ENCODE results near the gene USP46. TPM values are rescaled to one million over a fixed set of nuclear protein-coding genes. Genes with fewer than 3 reads are reported as not detected.
A peak's percentile ranks its signal among the peaks of the same experiment; 100 is the strongest.

USP46 gene
- total RNA-seq, 1 experiment from 2014 or later = 14.5 TPM

- no peak for DNase-seq
- Histone ChIP-seq H4K20me1 (ENCODE audit: insufficient read depth, low read depth, low read length) (no peaks in the 10 kb centered on the region), H3K9me3 (ENCODE audit: low read length) (no peaks in the 10 kb centered on the region), H3K9ac (ENCODE audit: low read length) (no peak overlapping the region), H3K79me2 (ENCODE audit: low read length) (peaks cover 21% of the 10 kb centered on the region), H3K27me3 (ENCODE audit: low read length) (no peaks in the 10 kb centered on the region), H3K4me3 (ENCODE audit: low read length) (no peak overlapping the region), H3K27ac (ENCODE audit: low read length) (no peak overlapping the region), H3K36me3 (ENCODE audit: insufficient read depth, low read length) (peaks cover 10% of the 10 kb centered on the region), H3K4me2 (ENCODE audit: low read depth, low read length, poor library complexity, severe bottlenecking) (no peak overlapping the region), H3K4me1 (ENCODE audit: low read length) (peaks cover 28% of the 10 kb centered on the region), H3K9me2 (replicated peaks; ENCODE audit: insufficient read depth, low read length) (no peaks in the 10 kb centered on the region), H2AFZ (ENCODE audit: low read length) (no peak overlapping the region)
These were observed 3.0 kb upstream of the USP46 start for GRCh38 chr4:52661966-52662690.

GRCh38 chr4:52660643-52661042 is 1.5 kb upstream of the USP46 start:
- peaks cover 33% of the 10 kb centered on the region for H3K4me1 ChIP-seq (ENCODE audit: low read length)
- no peak overlapping the region for H2AFZ ChIP-seq (ENCODE audit: low read length)
- no peaks in the 10 kb centered on the region for H3K27me3 ChIP-seq (ENCODE audit: low read length)
- H3K4me3 ChIP-seq (ENCODE audit: low read length) = peak overlapping the region; percentile 83; the same call in 1 of the 2 replicates
- H4K20me1 ChIP-seq (ENCODE audit: insufficient read depth, low read depth, low read length) = no peaks in the 10 kb centered on the region
- H3K9ac ChIP-seq (ENCODE audit: low read length) = no peak overlapping the region
- H3K4me2 ChIP-seq (ENCODE audit: low read depth, low read length, poor library complexity, severe bottlenecking) = peak overlapping the region; percentile 85
- H3K9me2 ChIP-seq (replicated peaks; ENCODE audit: insufficient read depth, low read length) = no peaks in the 10 kb centered on the region
- H3K79me2 ChIP-seq (ENCODE audit: low read length) = peaks cover 36% of the 10 kb centered on the region
- DNase-seq = no peak
- H3K36me3 ChIP-seq (ENCODE audit: insufficient read depth, low read length) = peaks cover 10% of the 10 kb centered on the region
- H3K9me3 ChIP-seq (ENCODE audit: low read length) = no peaks in the 10 kb centered on the region
- H3K27ac ChIP-seq (ENCODE audit: low read length) = no peak overlapping the region

GRCh38 chr4:52659722-52660261 is 691 bp upstream of the USP46 start:
- peaks cover 44% of the 10 kb centered on the region for H3K79me2 ChIP-seq (ENCODE audit: low read length)
- H3K9me2 ChIP-seq (replicated peaks; ENCODE audit: insufficient read depth, low read length) = no peaks in the 10 kb centered on the region
- H3K4me2 ChIP-seq (ENCODE audit: low read depth, low read length, poor library complexity, severe bottlenecking) = peak overlapping the region; percentile 85
- no peaks in the 10 kb centered on the region for H4K20me1 ChIP-seq (ENCODE audit: insufficient read depth, low read depth, low read length)
- no peak overlapping the region; the same call in 1 of the 2 replicates for H3K27ac ChIP-seq (ENCODE audit: low read length)
- no peaks in the 10 kb centered on the region for H3K9me3 ChIP-seq (ENCODE audit: low read length)
- peaks cover 38% of the 10 kb centered on the region for H3K4me1 ChIP-seq (ENCODE audit: low read length)
- H2AFZ ChIP-seq (ENCODE audit: low read length) = peak overlapping the region; percentile 60; the same call in 1 of the 2 replicates
- peak overlapping the region; percentile 83 for H3K4me3 ChIP-seq (ENCODE audit: low read length)
- H3K36me3 ChIP-seq (ENCODE audit: insufficient read depth, low read length) = peaks cover 16% of the 10 kb centered on the region
- DNase-seq = no peak
- H3K27me3 ChIP-seq (ENCODE audit: low read length) = no peaks in the 10 kb centered on the region
- peak overlapping the region; percentile 89 for H3K9ac ChIP-seq (ENCODE audit: low read length)

- H3K4me1 ChIP-seq (ENCODE audit: low read length) = peaks cover 31% of the 10 kb centered on the region
- H4K20me1 ChIP-seq (ENCODE audit: insufficient read depth, low read depth, low read length) = no peaks in the 10 kb centered on the region
- H3K9me3 ChIP-seq (ENCODE audit: low read length) = no peaks in the 10 kb centered on the region
- peak overlapping the region; percentile 83 for H3K4me3 ChIP-seq (ENCODE audit: low read length)
- peaks cover 18% of the 10 kb centered on the region for H3K36me3 ChIP-seq (ENCODE audit: insufficient read depth, low read length)
- peak; percentile 62 for DNase-seq
- no peak overlapping the region for H3K27ac ChIP-seq (ENCODE audit: low read length)
- no peaks in the 10 kb centered on the region for H3K27me3 ChIP-seq (ENCODE audit: low read length)
- no peaks in the 10 kb centered on the region for H3K9me2 ChIP-seq (replicated peaks; ENCODE audit: insufficient read depth, low read length)
- H3K79me2 ChIP-seq (ENCODE audit: low read length) = peaks cover 56% of the 10 kb centered on the region
- H3K9ac ChIP-seq (ENCODE audit: low read length) = peak overlapping the region; percentile 89
- H3K4me2 ChIP-seq (ENCODE audit: low read depth, low read length, poor library complexity, severe bottlenecking) = peak overlapping the region; percentile 79
- peak overlapping the region; percentile 93; the same call in 1 of the 2 replicates for H2AFZ ChIP-seq (ENCODE audit: low read length)
These were observed 480 bp downstream of the USP46 start for GRCh38 chr4:52658641-52659000.

DNA sequence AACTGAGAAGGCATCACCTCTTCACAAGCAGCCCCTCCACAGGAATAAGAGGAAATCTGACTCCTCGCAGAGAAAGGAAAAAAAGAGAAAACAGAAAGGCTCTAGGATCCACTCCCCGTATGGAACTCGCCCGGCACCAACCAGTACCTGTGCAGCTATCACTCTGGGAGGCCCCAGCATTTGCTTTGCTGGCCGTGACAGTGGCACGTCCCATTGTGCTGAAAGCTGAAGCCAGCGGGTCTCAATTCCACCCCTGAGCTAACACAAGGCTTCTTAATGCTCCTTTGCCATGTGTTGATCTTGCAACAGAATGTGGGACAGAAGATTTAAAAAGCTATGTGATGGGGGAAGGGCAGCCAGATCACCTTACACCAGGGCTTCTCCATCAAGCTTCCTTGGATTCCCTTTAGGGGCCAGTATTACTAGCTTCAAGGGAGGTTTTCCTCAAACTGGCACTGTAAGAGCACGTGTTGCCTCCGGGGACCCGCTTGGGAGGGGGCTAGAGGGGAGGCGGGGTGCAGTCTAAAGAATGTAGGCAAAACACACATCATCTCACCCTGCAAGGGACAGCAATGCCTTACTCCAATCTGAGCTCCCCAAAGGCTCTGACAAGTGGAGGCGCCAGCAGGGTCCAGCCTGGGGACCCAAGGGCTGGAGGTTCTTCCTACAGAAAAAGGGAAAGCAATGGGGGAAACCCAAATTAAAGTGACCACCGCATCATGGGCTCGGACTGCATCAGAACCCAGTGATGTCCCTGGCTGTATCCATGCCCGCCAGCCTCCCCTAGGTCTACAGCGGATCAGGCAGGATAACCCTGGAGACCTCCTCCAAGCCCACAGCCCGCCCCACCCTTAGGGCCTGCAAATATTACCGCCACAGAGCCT is 1.2 kb downstream of the USP46 start:
- H3K27ac ChIP-seq (ENCODE audit: low read length) = no peak overlapping the region
- H3K9me2 ChIP-seq (replicated peaks; ENCODE audit: insufficient read depth, low read length) = no peaks in the 10 kb centered on the region
- H3K9me3 ChIP-seq (ENCODE audit: low read length) = no peaks in the 10 kb centered on the region
- H3K9ac ChIP-seq (ENCODE audit: low read length) = peak overlapping the region; percentile 89
- H3K4me2 ChIP-seq (ENCODE audit: low read depth, low read length, poor library complexity, severe bottlenecking) = peak overlapping the region; percentile 79
- H3K79me2 ChIP-seq (ENCODE audit: low read length) = peaks cover 63% of the 10 kb centered on the region
- no peaks in the 10 kb centered on the region for H3K27me3 ChIP-seq (ENCODE audit: low read length)
- H3K36me3 ChIP-seq (ENCODE audit: insufficient read depth, low read length) = peaks cover 18% of the 10 kb centered on the region
- H4K20me1 ChIP-seq (ENCODE audit: insufficient read depth, low read depth, low read length) = no peaks in the 10 kb centered on the region
- H3K4me3 ChIP-seq (ENCODE audit: low read length) = peak overlapping the region; percentile 83
- H3K4me1 ChIP-seq (ENCODE audit: low read length) = peaks cover 31% of the 10 kb centered on the region
- no peak overlapping the region; the same call in 1 of the 2 replicates for H2AFZ ChIP-seq (ENCODE audit: low read length)
- DNase-seq = no peak

DNA sequence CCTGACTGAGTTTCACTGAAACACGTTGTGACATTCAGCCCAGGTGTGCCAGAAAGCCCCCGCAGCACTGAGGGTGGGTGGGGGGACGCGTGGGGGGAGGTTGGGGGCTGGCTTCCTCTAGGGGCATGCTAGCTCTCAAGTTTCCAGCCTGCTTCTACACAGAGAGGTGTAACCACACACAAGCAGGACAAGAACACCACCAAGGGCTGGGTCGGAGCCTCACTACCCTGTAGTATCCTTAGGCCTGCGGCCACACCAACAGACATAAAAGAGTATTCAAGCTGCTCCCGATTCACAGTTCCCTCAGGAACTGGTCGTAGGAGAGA is 1.8 kb downstream of the USP46 start:
- H3K4me2 ChIP-seq (ENCODE audit: low read depth, low read length, poor library complexity, severe bottlenecking) = no peak overlapping the region
- peaks cover 31% of the 10 kb centered on the region for H3K4me1 ChIP-seq (ENCODE audit: low read length)
- H4K20me1 ChIP-seq (ENCODE audit: insufficient read depth, low read depth, low read length) = no peaks in the 10 kb centered on the region
- peaks cover 18% of the 10 kb centered on the region for H3K36me3 ChIP-seq (ENCODE audit: insufficient read depth, low read length)
- H3K27me3 ChIP-seq (ENCODE audit: low read length) = no peaks in the 10 kb centered on the region
- H2AFZ ChIP-seq (ENCODE audit: low read length) = no peak overlapping the region
- H3K4me3 ChIP-seq (ENCODE audit: low read length) = no peak overlapping the region
- peaks cover 69% of the 10 kb centered on the region for H3K79me2 ChIP-seq (ENCODE audit: low read length)
- H3K9me2 ChIP-seq (replicated peaks; ENCODE audit: insufficient read depth, low read length) = no peaks in the 10 kb centered on the region
- no peak overlapping the region for H3K9ac ChIP-seq (ENCODE audit: low read length)
- DNase-seq = no peak
- H3K9me3 ChIP-seq (ENCODE audit: low read length) = no peaks in the 10 kb centered on the region
- H3K27ac ChIP-seq (ENCODE audit: low read length) = no peak overlapping the region

GRCh38 chr4:52655506-52655905 is 3.6 kb downstream of the USP46 start:
- Histone ChIP-seq H3K27me3 (ENCODE audit: low read length) (no peaks in the 10 kb centered on the region), H3K36me3 (ENCODE audit: insufficient read depth, low read length) (0 out of 2 replicates have a peak, but pooled peaks cover 8% of the 10 kb centered on the region), H3K4me1 (ENCODE audit: low read length) (peaks cover 29% of the 10 kb centered on the region), H3K4me2 (ENCODE audit: low read depth, low read length, poor library complexity, severe bottlenecking) (no peak overlapping the region), H3K9me2 (replicated peaks; ENCODE audit: insufficient read depth, low read length) (no peaks in the 10 kb centered on the region), H3K9ac (ENCODE audit: low read length) (no peak overlapping the region), H3K79me2 (ENCODE audit: low read length) (peaks cover 82% of the 10 kb centered on the region), H3K9me3 (ENCODE audit: low read length) (no peaks in the 10 kb centered on the region), H2AFZ (ENCODE audit: low read length) (no peak overlapping the region), H4K20me1 (ENCODE audit: insufficient read depth, low read depth, low read length) (no peaks in the 10 kb centered on the region), H3K4me3 (ENCODE audit: low read length) (no peak overlapping the region), H3K27ac (ENCODE audit: low read length) (no peak overlapping the region)
- DNase-seq = no peak
